ENCODE results near the gene NELFA.

Gene NELFA

DNA sequence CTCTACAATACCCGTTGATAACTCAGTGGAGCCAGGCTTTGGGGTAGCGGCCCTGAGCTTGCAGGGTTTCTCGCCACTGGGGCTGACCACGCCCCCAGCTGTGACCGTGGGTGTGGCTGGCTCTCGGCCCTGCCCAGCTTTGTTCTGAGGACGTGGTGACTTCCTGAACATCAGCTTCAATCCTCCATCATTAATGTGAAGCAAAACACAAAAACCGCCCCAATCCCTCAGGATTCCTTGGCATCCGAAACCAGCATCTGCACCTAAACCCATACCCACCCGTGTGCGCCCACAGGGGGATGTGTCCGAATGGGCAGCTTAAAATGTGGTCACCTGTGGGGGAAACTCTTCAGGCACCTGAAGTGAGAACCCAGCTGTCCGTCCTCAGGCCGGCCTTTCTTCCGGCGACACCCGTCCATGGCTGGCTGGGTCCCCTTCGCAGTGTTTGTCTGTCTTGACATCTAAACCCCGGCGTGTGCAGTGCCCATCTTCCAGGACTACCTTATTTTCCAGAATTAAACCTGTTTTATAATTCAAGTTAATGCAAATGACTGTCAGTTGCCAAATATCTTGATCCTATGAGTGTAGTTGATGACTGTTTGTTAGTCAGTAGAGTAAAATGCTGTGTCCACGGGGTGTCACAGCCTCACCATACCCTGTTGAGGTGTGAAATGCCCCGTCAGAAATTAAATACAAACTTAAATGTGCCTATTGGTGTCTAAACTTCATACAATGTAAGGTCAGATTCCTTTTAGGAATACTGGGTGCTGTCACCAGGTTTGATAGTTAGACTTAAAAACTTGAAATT is 27.3 kb downstream of the NELFA start:
- no peak for DNase-seq

DNA sequence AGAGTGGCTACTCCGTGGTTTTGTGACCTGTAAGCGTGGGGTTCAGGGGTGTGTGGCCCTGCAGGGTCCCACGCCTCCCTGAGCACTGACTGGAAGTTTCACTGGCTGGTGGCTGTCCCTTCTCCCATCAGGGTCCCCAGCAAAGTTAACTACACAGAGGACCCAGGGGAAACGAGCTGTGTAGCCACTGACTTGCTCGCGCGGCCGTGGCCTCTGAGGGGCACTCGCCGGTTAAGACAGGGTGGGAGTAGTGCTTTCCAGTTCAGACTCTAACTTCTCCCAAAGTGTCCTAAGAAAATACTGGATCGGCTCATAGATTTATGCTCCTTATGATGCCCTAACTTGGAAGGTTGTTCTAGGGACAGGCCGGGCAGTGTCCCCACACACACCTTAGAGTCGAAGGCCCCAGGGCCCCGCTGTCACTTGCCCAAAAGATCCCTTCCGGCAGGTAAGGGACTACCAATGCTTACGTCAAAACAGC is 28.2 kb downstream of the NELFA start:
- DNase-seq = no peak

DNA sequence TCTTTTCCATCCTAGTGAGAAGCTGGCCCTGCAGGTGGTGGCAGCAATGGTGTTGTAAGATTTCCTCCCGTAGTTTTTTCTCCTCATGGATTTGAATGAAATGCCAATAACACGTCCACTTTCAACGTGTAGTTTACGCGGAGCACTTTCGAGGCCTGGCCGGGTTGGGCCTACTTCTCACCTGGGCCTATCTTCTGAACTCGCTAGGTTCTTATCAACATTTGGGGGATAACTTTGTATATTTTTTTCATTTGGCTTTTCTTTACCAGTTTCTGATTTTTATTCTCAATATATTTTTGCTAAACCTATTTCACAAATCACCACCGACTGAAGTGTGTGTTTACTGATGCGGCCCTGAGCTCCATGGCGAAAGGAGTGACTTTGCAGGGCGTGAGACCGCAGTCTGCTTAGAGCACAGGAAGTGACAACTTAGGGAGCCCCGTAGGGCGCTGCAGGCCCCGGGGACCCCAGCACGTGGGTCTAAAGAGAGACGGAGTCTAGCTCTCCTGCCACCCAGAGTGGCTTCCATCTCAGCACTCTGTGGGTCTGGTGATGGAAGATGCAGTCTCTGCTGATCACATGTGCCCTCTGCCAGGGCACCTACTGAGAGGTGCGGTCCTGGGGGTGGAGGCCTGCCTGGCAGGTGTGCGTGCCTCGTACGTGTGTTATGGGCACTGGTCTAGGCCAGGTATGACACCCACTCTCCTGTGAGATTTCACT is 29.1 kb downstream of the NELFA start:
- DNase-seq = no peak

DNA sequence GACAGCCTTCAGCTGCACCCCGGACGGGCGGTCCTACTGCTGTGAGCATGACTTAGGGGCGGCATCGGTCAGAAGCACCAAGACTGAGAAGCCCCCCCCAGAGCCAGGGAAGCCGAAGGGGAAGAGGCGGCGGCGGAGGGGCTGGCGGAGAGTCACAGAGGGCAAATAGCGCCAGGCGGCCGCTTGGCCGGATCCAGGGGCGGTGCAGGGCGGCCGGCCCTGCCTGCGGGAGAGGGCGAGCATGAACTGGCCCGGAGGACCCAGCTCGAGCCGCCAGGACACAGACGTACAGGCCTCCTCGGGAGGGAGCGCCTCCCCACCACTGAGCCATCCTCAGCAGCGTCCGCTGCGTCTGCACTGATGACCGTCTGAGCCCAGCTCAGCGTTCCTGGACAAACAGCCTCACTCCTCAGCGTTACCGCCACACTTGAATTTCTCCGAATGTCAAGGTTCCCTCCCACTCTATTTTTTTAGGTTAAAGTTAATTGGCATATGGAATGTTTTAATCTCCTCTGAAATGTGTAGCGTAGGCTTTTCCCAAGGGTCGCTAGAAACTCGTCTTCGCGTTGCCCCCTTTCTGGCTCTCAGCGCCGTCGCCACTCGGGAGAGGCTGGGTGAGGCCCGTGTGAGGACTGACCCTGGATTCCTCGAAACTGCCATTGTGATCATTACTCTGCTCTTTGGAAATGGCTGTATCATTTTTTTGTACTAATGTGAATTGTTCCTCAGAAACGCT is 29.9 kb downstream of the NELFA start:
- DNase-seq = no peak

DNA sequence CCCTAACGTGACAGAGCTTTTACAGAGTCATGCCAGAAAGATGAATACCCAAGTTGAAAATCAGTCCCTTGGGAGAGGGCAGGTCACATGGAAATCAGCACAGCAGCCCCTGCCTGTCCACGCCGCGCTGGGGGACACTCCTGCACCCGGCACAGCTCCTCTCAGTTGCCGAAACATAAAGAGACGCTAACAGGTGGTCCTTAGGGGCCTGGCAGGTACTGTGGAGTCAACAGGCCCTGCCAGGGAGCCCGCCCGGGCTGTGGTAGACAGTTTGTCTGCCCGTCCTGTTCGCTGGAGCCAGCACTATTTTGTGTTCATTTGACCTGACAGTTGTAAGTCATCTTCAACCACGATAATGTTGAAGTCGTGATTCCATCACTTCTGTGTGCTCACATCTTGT is 30.5 kb downstream of the NELFA start:
- DNase-seq = no peak

DNA sequence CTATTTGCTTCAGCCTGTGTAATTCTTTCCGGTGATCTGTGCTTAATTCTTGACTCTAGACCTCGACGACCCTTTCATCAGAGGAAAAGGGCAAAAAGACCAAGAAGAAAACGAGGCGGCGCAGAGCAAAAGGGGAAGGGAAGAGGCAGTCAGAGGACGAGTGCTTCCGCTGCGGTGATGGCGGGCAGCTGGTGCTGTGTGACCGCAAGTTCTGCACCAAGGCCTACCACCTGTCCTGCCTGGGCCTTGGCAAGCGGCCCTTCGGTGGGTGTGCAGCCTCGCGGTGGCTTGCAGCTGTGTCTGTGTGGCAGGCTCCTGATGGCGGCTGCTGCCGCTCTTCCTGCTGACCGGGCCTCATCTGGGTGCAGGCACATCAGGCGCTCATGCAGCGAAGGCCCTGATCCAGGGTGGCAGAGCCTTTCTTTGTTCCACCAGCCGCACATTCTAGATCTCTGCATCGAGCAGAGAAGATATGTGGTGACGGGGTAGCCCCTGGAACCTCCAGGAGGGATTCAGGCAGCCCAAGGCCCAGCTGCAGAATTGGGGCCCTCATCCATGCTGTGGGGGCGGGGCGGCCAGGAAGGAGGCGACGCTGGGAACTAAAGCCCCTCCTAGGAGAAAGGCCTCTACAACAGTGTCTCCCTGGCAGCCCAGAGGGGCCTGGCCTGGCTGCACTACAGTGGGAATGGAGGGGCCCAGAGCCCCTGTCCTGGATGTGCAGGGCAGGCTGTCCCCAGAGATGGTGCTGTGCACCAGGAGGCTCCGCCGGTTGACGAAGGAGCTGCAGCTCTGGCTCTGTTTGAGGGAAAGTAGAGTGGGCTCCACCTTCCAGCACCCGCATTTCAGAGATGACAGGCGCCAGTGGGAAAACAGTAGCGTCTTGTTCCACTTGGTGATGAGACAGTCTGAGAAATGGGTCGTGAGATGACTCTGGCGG is 32.1 kb downstream of the NELFA start:
- DNase-seq = no peak

DNA sequence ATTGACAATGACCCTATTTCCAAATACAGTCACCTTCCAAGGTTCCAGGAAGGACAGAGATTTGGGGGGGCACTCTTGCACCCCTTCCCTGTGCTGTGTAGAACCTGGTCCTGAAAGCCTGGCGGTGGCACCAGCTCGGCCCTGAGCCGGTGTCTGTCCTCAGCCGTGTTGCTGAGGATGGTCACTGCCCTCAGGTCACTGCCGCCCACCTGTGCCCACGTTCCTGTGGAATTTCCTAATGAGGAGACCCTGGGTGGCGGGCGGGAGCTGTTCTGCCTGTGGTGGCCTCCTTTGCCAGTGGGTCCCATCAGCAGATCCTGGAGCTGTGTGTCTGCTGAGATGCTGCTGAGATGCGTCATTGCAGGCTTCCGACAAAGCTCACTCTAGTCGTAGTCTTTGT is 32.9 kb downstream of the NELFA start:
- DNase-seq = no peak

DNA sequence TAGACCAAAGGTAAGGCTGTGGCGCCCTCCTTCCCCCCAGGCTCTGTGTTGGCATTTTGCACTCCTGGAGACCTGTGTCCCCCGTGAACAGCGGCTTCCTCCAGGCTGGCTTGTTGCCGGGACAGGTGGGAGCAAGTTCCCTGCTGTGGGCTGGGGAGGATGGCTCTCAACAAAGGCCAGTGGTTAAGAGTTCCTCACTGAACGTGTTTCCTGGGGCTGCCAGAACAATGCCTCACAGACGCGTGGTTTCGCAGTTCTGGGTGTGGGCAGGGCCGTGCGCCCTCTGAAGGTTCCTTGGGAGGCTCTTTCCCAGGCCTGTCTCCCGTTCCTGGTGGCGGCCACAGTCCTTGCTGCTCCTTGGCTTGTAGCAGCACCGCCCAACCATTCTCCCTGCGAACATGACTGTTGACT is 33.4 kb downstream of the NELFA start:
- no peak for DNase-seq

DNA sequence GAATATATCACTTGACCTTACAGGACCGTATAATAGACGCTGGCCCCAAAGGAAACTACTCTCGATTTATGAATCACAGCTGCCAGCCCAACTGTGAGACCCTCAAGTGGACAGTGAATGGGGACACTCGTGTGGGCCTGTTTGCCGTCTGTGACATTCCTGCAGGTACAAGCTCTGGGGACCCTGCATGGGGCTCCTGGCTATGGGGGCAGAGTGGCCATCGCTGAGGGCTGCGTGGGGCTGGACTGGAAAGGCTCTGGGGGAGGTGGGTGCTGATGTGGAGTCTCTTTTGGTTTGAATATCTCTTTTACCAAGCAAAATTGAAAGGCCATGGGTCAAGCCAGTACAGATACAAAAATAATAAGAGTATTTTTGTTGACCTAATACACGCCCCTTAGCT is 33.9 kb downstream of the NELFA start:
- DNase-seq = no peak

DNA sequence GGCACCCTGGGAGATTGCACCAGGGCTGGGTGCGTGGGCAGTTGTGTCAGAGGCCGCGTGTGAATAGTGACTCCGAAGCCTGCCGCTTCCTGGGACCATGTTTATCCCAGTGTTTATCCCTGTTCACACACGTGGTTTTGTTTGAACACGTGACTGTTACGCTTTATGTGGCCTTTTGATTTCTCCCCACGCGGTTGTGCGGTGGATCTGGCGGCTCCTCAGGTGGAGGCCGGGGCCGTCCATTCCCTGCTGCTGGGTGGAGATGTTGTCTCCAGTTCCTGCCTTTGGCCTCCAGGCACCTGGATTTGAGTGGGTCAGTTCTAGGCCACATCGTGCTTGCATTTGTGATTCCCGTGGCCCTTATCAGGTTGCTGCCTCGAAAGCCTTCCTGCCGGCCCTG is 35.1 kb downstream of the NELFA start:
- no peak for DNase-seq

DNA sequence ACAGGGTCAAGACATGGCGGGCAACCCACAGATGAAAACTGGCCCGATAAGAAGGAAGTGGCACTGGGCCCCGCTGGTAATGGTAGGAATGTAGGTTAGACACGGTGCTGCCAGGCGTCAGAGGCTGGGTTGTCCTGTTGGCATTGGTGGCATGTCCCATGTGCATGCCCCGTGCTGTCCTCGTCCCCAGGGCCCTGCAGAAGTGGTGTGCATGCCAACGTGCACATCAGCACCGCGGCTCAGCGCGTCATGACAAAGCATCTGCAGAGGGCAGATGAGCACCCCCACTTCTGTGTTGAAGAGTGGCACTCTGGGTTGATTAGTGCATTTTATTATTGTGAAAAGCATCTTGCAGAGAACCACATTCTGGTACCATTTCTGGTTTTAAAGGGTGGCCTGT is 35.6 kb downstream of the NELFA start:
- no peak for DNase-seq

DNA sequence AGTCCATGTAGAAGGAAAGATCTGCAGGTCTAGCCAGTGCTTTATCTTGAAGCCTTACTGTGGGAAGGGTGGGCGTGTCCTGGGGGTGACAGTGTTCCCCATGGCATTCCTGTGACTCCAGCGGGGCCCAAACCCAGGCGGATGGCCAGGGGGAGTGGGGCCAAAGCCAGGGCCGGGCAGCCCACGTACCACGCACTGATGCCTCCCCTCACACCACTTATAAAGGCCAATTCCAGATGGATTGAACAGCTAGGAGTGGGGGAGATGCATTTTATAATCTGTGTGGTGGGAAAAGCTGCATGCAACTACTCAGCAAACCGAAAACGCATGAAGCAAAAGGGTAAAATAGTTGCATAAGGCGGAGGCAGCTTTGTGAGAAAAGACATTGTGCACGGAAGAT is 36.4 kb downstream of the NELFA start:
- DNase-seq = no peak

DNA sequence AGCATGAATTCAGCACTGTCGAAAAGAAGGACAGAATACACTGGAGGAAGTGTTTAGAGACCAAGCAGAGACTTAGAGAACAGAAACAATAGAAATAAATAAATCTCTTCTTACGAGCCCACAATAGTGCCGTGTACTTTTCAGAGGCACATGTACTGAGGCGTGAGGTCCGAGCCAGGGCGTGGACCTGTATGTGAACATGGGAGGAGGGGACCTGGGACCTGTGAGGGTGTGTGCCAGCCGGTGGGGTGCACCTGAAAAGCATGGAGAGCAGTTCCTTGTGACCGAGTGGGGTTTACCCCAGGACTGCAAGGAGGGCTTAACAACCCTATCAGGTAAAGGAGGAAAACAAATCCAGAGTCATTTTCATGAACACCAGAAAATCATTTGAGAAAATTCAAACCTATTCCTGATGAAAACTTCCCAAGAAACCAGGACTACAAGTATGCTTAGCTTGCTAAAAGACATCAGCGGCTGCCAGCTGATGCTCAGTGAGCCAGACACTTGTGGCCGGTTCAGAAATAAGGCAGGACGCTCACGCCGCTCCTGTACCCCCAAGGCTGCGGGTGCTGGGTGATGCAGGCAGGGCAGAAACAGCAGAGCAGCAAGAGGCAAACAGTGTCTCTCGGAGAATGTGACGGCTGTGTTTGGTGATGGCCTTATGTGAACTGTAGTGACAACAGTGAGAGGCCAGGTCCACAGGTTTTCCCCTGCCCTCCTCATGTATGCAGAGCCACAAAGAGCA is 37.1 kb downstream of the NELFA start:
- no peak for DNase-seq

DNA sequence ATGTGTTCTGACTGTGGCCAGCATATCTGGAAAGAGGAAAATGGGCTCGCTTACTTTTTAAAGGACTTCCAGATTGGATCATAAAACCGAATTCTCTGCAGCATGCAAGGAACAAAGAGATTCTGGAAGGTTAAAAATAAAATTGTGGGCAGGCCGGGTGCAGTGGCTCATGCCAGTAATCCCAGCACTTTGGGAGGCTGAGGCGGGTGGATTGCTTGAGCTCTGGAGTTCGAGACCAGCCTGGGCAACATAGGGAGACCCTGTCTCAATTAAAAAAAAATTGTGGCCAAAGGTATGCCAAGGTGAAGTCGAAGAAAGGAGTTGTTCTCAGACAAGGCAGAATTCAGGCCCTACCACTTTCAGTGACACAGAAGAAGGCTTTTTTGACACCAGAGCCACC is 37.8 kb downstream of the NELFA start:
- DNase-seq = no peak

DNA sequence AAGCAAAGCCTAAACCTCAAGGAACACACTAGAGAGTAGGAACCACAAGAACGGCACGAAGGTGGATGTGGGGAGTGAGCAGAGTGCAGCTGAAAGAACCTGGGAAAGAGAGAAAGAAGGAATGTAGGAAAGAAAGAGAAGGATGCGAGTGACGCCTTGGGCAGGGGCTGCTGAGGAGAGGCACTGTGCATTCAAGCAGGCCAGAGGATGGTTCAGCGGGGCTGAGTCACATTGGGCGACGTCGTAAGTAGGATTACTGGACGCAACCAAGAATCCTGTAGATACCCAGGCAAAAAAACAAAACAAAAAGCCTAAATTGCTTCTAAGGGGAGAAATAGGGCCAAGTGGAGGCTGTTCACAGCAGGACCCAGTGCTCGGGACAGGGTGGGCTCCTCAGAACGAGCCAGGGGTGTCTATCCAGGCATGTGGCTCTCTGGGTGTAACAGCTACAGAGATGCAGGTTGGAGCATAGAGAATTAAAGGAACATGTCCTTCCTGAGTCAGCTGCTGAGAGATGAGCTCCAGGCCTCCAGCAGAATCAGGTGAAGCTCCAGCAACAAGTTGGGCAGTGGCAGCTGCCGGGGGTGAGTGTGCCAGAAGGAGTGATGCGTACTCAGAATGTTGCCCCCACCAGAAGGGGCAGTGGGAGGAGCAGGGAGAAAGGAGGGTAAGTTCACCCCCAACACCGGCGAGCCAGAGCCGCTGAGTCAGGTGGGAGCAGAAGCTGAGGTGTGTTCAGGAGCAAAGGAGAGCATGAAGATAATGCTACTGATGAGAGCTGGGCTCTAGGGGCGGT is 38.6 kb downstream of the NELFA start:
- DNase-seq = no peak

DNA sequence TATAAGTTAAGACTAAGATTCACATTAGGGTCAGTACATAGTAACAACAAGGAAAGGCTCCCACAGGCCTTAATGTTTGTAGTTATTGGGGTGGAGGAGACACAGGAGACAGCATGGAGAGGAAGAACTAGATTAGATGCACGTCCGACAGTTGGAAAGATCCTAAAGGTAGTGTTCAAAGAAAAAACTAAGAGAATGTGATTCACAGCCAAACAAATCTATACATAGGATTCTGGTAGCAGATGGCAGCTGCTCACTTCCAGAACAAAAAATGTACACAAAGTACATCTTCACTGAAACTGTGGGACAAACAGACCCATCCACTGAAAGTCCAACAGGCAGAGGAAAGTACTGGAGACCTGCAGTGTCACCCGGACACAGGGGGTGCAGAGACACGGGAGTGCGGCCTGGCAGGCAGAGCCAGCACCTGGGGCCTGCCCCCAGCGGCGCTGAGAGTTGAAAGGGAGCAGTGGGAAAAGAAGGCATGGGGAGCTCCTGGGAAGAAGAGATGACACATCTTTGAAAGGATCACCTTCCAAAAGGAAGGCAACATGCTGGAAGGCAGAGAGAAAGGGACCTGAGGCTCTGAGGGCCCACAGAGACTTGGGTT is 40.0 kb downstream of the NELFA start:
- DNase-seq = no peak

DNA sequence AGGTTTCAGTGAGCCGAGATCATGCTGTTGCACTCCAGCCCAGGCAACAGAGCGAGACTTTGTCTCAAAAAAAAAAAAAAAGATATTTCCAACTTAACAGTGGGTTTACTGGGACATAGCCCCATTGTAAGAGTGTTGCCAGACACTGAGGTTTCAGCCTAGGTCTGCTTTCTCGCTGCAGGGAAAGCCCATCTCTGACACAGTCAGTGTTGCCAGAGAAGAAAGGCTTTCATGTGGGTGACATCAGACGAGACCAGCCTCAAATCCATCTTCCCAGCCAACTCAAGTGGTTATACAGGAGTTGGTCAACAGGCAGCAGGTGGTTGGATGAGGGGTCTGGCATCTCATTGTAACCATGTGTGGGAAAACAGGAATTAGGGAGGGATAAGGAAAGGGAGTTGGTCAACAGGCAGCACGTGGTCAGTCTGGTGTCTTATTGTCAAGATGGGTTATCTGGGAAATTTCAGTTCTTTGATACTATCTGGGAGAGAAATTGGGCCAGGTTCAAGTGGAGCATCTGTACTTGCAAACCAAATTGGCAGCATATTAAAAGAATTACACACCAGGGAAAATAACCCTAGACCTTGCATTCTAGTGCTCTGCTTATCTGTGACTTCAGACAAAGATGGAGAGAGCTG is 41.1 kb downstream of the NELFA start:
- peak; percentile 39 for DNase-seq

DNA sequence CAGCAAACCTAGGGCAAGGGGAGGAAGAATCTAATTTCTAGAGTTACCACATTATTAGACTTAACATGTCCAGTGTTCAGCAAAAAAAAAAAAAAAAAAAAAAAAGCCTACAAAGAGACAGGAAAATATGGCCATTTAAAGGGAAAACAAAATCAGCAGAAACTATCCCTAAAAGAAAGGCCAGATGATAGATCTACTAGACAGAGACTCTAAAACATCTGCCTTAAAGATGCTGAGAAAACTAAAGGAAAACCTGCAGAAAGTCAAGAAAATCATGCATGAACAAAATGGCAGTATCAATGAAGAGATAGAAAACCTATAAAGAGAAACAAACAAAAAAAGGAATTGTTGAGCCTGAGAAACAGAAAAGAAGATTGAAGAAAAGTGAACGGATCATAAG is 43.8 kb downstream of the NELFA start:
- DNase-seq = no peak

DNA sequence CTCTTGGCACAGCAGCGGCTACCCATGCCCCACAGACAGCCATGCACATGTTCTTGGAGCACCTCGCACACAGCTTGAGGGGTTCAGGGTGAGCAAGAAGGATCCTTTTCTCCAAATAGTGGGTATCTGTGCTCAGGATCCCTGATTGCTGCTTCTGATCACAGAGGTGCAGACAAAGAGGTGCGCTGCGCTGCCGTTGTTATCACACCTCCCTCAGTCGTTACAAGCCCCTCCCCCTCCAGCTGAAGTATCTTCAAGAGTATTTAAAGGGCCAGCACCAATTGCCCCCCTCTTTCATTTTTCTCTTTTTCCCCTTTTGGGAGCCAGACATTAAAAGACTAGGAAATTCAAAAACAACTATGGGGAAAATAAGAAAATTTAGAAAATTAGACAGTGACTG is 44.3 kb downstream of the NELFA start:
- DNase-seq = no peak

DNA sequence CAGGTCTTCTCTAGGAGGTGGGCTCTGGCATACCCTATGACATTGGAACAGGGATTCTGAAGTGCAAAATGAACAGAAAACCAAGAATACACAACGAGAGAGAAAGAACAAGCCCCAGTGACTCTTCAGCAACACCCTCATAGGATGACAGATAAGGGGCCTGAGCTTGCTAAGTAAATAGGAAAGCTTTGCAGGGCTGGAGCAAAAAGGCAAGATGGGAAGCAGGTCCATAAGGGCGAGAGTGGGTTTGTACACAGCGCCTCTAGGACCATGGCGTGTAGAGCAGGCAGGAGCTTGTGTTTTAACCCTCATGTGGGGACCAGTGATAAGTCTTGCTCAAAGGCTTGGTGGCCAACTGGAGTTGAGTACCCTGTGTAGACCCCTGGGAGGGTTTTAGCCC is 45.8 kb downstream of the NELFA start:
- DNase-seq = no peak
